Heart left ventricle (tissue), 13 donors: ENCODE data around the gene XPR1.

Experiments
- POLR2A ChIP-seq, 2 donors: fragments of 450-650 bp; IDR thresholded peaks; one replicate each; pipeline ENCODE4 v1.6.1; 2017; ENCODE audit warnings: antibody characterized with exemption in 2 of 2, mild to moderate bottlenecking in 2 of 2, moderate library complexity in 2 of 2
- TF ChIP-seq, protein P1 (sequence below), 12 donors: fragments of 200-600 bp; sonication (generic) in 4 of 12; IDR thresholded peaks; one replicate each; pipeline versions ENCODE4 v1.5.0 to v1.8.0; 2018 to 2022; ENCODE audit warnings: antibody characterized with exemption in 12 of 12, mild to moderate bottlenecking in 5 of 12
- donor health status: ischemic (EF 13 %, LVEDD 7.1; RV severe dilation, severe dysfunction).
- donor health status: DM: no; HTN: yes; CAD: no.
- donor health status: DM: no; HTN: no; CAD: no.
- donor health status: ischemic (EF 25% LVEDD 6.9; RV normal size, moderate dysfunction).
- donor health status: ischemic (EF 25% LVEDD 5.7; RV mildly dilated, moderate dysfunction).
- donor health status: ischemic (EF 35%, LVEDD 5.7; RV mildly dilated, moderate dysfunction).
- donor health status: nonischemic (EF 11% LVEDD 7.7; RV severe dilation, severe dysfunction).
- donor health status: DM: yes; HTN: yes; CAD: no.
- donor health status: PGD.
- donor health status: ischemic (EF 29% LVEDD 5.4; RV normal size, mild dysfunction).
- donor health status: nonischemic (EF 23%, LVEDD 6.1; RV moderate dilation, normal function).

DNA sequence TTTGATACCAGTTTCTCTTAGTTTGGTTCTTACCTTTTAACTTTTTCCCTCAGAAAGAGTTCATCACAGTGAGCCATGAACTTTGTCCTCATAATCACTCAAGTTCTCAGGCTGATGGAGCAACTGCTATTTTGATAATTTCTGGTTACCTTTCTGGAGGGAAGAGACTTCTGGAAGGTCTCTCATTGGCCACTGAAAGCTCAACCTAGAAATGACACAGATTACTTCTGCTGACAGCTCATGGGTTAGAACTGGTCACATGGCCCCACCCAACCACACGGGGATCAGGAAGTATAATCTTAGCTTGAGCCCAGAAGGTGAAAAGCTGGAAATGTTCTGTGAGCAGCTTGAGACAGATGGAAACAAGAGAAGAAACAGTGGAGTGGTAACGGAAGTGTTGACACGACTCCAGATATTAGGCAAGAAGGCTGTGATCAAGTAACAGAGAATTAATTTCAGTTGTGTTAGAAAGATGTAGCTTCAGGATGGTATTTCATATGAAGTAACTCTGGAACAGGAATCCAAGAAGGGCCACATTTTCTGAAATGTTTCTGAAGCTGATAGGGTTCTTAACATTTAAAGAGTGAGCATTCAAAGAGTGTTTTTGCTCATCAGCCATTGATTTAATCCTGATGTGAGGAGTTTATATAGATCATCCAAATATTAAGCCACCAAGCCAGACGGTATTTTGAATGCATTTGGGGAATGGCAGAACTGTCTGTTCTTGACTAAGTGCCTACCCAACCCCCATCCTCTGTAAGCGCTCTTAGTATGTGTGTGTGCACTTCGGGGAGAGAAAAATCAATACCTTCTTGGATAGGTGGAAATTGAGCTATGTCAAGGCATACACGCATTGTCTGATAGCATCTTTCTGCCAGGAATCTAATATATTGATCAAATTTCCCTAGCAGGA is 21.9 kb upstream of the XPR1 start:
- TF ChIP-seq, protein P1, sequence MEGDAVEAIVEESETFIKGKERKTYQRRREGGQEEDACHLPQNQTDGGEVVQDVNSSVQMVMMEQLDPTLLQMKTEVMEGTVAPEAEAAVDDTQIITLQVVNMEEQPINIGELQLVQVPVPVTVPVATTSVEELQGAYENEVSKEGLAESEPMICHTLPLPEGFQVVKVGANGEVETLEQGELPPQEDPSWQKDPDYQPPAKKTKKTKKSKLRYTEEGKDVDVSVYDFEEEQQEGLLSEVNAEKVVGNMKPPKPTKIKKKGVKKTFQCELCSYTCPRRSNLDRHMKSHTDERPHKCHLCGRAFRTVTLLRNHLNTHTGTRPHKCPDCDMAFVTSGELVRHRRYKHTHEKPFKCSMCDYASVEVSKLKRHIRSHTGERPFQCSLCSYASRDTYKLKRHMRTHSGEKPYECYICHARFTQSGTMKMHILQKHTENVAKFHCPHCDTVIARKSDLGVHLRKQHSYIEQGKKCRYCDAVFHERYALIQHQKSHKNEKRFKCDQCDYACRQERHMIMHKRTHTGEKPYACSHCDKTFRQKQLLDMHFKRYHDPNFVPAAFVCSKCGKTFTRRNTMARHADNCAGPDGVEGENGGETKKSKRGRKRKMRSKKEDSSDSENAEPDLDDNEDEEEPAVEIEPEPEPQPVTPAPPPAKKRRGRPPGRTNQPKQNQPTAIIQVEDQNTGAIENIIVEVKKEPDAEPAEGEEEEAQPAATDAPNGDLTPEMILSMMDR (IDR thresholded peaks at IDR 0.05) = no peak
- no peak for TF ChIP-seq POLR2A (IDR thresholded peaks at IDR 0.05)
